Astrocyte (in vitro differentiated cells and primary cell): ENCODE data around the gene SDHAF1.

ENCODE experiments used
- CTCF ChIP-seq: IDR thresholded peaks from 2 replicates; pipeline ENCODE4 v1.5.1; 2011; ENCODE audit warnings: low read depth, mild to moderate bottlenecking, inconsistent platforms, low read length, moderate library complexity; ENCODE audit not compliant: insufficient read depth
- EZH2 ChIP-seq: IDR thresholded peaks from 2 replicates; pipeline ENCODE4 v1.6.1; 2012; ENCODE audit warnings: mild to moderate bottlenecking, low read length, inconsistent platforms; ENCODE audit not compliant: insufficient read depth

GRCh38 chr19:35991731-35992450 lies 3.1 kb upstream of the SDHAF1 start:
- no peak for TF ChIP-seq CTCF
- no peak for TF ChIP-seq EZH2
